SK-N-DZ (cell line): ENCODE results near the gene NUP93.

Experiments
- DNase-seq: peaks from one replicate; pipeline ENCODE4 v3.0.0-alpha.2; 2015; ENCODE audit warnings: low spot score
- small RNA-seq, 2 experiments: library from RNA; depleted of rRNA; stranded (forward); fragments of <200 nt; gene quantifications; one replicate each; pipeline ENCODE3, GENCODE V24; 2014

Gene NUP93

GRCh38 chr16:56888806-56889205 is 158.9 kb downstream of the NUP93 start:
- no peak for DNase-seq

GRCh38 chr16:56889206-56889605 is 159.3 kb downstream of the NUP93 start:
- DNase-seq = no peak

- no peak for DNase-seq
These were observed 161.8 kb downstream of the NUP93 start for GRCh38 chr16:56891685-56892084.

GRCh38 chr16:56892705-56893104 is 162.8 kb downstream of the NUP93 start:
- no peak for DNase-seq

- DNase-seq = no peak
These were observed 164.5 kb downstream of the NUP93 start for GRCh38 chr16:56894331-56894917.

GRCh38 chr16:56895813-56896212 is 165.9 kb downstream of the NUP93 start:
- no peak for DNase-seq

GRCh38 chr16:56896244-56896643 is 166.3 kb downstream of the NUP93 start:
- DNase-seq = no peak

GRCh38 chr16:56897026-56897799 is 167.3 kb downstream of the NUP93 start:
- DNase-seq = no peak

- no peak for DNase-seq
These were observed 168.9 kb downstream of the NUP93 start for GRCh38 chr16:56898847-56899246.

Small RNAs within 50 kb of the gene (small RNA-seq; reads per million reads assigned to genes)
- 0.09 to 0.81 reads per million in 2 experiments for gene MIR138-2
